K562 (cell line): Measurements from ENCODE around the gene TMEM184A. TPM values are rescaled to one million over a fixed set of nuclear protein-coding genes. Genes with fewer than 3 reads are reported as not detected.
A peak's percentile ranks its signal among the peaks of the same experiment; 100 is the strongest.

ENCODE experiments used
- CBX8 ChIP-seq: fragments of 200-600 bp; sonication (generic); IDR thresholded peaks from 2 replicates; pipeline ENCODE4 v1.6.1; 2012; ENCODE audit warnings: borderline replicate concordance, mixed run types, low read depth, mild to moderate bottlenecking, moderate library complexity, mixed read lengths, low read length, control low read depth, inconsistent platforms; ENCODE audit not compliant: poor library complexity, severe bottlenecking; ENCODE audit errors: extremely low read depth
- CREB1 ChIP-seq, 2 experiments: sonication (generic) in 1 of 2; formaldehyde crosslinking in 1 of 2; IDR thresholded peaks; 2 replicates each; pipeline versions ENCODE4 v1.6.1 to v1.8.0; 2012 to 2022; ENCODE audit warnings: inconsistent platforms in 1 of 2, mild to moderate bottlenecking in 1 of 2, missing genetic modification reagents in 1 of 2, moderate library complexity in 1 of 2
- DACH1 ChIP-seq: fragments of 450-650 bp; IDR thresholded peaks from 2 replicates; pipeline ENCODE4 v1.6.1; 2018; ENCODE audit not compliant: partially characterized antibody
- E2F6 ChIP-seq, 2 experiments: IDR thresholded peaks; 2 replicates each; pipeline ENCODE4 v1.6.1; 2011; ENCODE audit warnings: borderline replicate concordance in 1 of 2, control low read depth in 1 of 2, low read depth in 1 of 2, low read length in 1 of 2, mild to moderate bottlenecking in 1 of 2, mixed read lengths in 1 of 2, moderate library complexity in 1 of 2; ENCODE audit not compliant: insufficient read depth in 1 of 2, insufficient read length in 1 of 2, poor library complexity in 1 of 2, severe bottlenecking in 1 of 2; ENCODE audit errors: extremely low read depth in 1 of 2
- HNRNPK ChIP-seq: fragments of 200-400 bp; formaldehyde crosslinking; IDR thresholded peaks from one replicate; pipeline ENCODE4 v1.6.1; 2018; ENCODE audit warnings: mild to moderate bottlenecking, low read depth, low read length; ENCODE audit not compliant: poor library complexity, severe bottlenecking
- KDM4B ChIP-seq, 2 experiments: fragments of 450-650 bp in 1 of 2; sonication (generic) in 1 of 2; IDR thresholded peaks; 2 replicates each; pipeline ENCODE4 v1.6.1; 2016 to 2017; ENCODE audit warnings: borderline replicate concordance in 2 of 2, antibody characterized with exemption in 1 of 2, low read depth in 1 of 2, mild to moderate bottlenecking in 1 of 2
- MIER1 ChIP-seq: fragments of 450-650 bp; IDR thresholded peaks from 2 replicates; pipeline ENCODE4 v1.6.1; 2016; ENCODE audit warnings: antibody characterized with exemption, mild to moderate bottlenecking, low read depth
- RFX1 ChIP-seq: fragments of 450-650 bp; IDR thresholded peaks from 2 replicates; pipeline ENCODE4 v1.6.1; 2016; ENCODE audit warnings: mild to moderate bottlenecking, moderate library complexity
- RREB1 ChIP-seq: fragments of 250-450 bp; sonication (Bioruptor Pico); IDR thresholded peaks from 2 replicates; pipeline ENCODE4 v1.4.0; 2020
- TFAP4 ChIP-seq: sonication (generic); formaldehyde crosslinking; IDR thresholded peaks from 2 replicates; pipeline ENCODE4 v1.8.0; 2022; ENCODE audit warnings: missing genetic modification reagents, mild to moderate bottlenecking, moderate library complexity, borderline replicate concordance
- THRAP3 ChIP-seq: fragments of 450-650 bp; IDR thresholded peaks from 2 replicates; pipeline ENCODE4 v1.6.1; 2016; ENCODE audit warnings: mild to moderate bottlenecking, inconsistent platforms, borderline replicate concordance
- USF2 ChIP-seq: sonication (generic); formaldehyde crosslinking; IDR thresholded peaks from 2 replicates; pipeline ENCODE4 v1.5.0; 2020; ENCODE audit warnings: missing genetic modification reagents
- ZKSCAN1 ChIP-seq: fragments of 150-350 bp; IDR thresholded peaks from 2 replicates; pipeline ENCODE4 v1.6.1; 2016; ENCODE audit warnings: low read depth, low read length
- ZNF174 ChIP-seq: fragments of 250-450 bp; sonication (Bioruptor Pico); IDR thresholded peaks from 2 replicates; pipeline ENCODE4 v1.4.0; 2020; ENCODE audit warnings: mild to moderate bottlenecking
- ZNF224 ChIP-seq: sonication (generic); formaldehyde crosslinking; IDR thresholded peaks from 2 replicates; pipeline ENCODE4 v1.8.0; 2022; ENCODE audit warnings: mild to moderate bottlenecking, missing genetic modification reagents
- ZNF253 ChIP-seq: fragments of 250-450 bp; sonication (Bioruptor Pico); conservative IDR thresholded peaks from 2 replicates; pipeline ENCODE4 v1.6.1; 2021; ENCODE audit warnings: mild to moderate bottlenecking
- ZNF3 ChIP-seq: fragments of 250-450 bp; sonication (Bioruptor Pico); IDR thresholded peaks from 2 replicates; pipeline ENCODE4 v1.5.0; 2021; ENCODE audit warnings: mild to moderate bottlenecking, moderate library complexity
- polyA plus RNA-seq, 8 experiments: library from polyadenylated mRNA; depleted of rRNA in 4 of 8; stranded (reverse) in 5 of 8; unstranded in 3 of 8; fragments of >200 nt; fragmentation: Nextera tagmentation in 2 of 8; fragmentation: Illumina TruSeq in 1 of 8; extraction: Ambion mirVana in 2 of 8; extraction: Trizol in 1 of 8; gene quantifications; 2 replicates each; pipeline versions ENCODE4 v1.2.1 to v1.2.3, GENCODE V29; 2011 to 2014; ENCODE audit warnings: inconsistent platforms in 1 of 8, missing spikeins in 1 of 8
- total RNA-seq, 7 experiments: library from RNA; depleted of rRNA in 6 of 7; stranded (reverse); fragments of >200 nt in 6 of 7; fragmentation: Illumina TruSeq in 2 of 7; extraction: Trizol in 2 of 7; gene quantifications; 2 replicates each; pipeline versions ENCODE4 v1.2.1 to v1.2.3, GENCODE V29; 2011 to 2021; ENCODE audit warnings: low replicate concordance in 1 of 7

TMEM184A gene
- total and polyA plus RNA-seq, 9 of the 15 experiments (the other 6 are each of a cell fraction or from before 2014, with no cell fraction given) = 0.10 to 0.18 (median 0.11) TPM; not detected in 6

- peak; percentile 97 for TF ChIP-seq RREB1
- no peak for TF ChIP-seq MIER1
- TF ChIP-seq USF2 (CRISPR knock-in tag) = no peak; the same call in 1 of the 2 replicates
- TF ChIP-seq ZNF253 (CRISPR knock-in tag) = no peak
- peak; percentile 79 for TF ChIP-seq CREB1 (IDR thresholded peaks at IDR 0.05)
- peak; percentile 58 for TF ChIP-seq CREB1 (CRISPR knock-in tag; IDR thresholded peaks at IDR 0.05)
- no peak for TF ChIP-seq THRAP3
- TF ChIP-seq DACH1 = peak; percentile 49
- peak; percentile 73; the same call in 1 of the 2 replicates for TF ChIP-seq TFAP4 (CRISPR knock-in tag)
- no peak for TF ChIP-seq KDM4B (IDR thresholded peaks at IDR 0.05; ENCODE audit: borderline replicate concordance in 2 of 2, low read depth in 1 of 2)
- peak; percentile 100 for TF ChIP-seq RFX1
- no peak for TF ChIP-seq ZNF174 (CRISPR knock-in tag)
- peak in 1 of 2 experiments; percentile 30 for TF ChIP-seq E2F6 (IDR thresholded peaks at IDR 0.05; ENCODE audit: borderline replicate concordance in 1 of 2, extremely low read depth in 1 of 2, insufficient read depth in 1 of 2, insufficient read length in 1 of 2, low read depth in 1 of 2, low read length in 1 of 2, poor library complexity in 1 of 2, severe bottlenecking in 1 of 2)
- TF ChIP-seq ZNF3 (CRISPR knock-in tag) = peak; percentile 68; the same call in 1 of the 2 replicates
- no peak for TF ChIP-seq HNRNPK
- peak; percentile 44 for TF ChIP-seq ZKSCAN1
- no peak for TF ChIP-seq ZNF224 (CRISPR knock-in tag)
- no peak for TF ChIP-seq CBX8
Measured at GRCh38 chr7:1537535-1538412, 18.2 kb downstream of the TMEM184A start (continued).
